ENCODE measurements around the gene TMEM54. TPM values are rescaled to one million over a fixed set of nuclear protein-coding genes. Genes with fewer than 3 reads are reported as not detected.

Gene TMEM54
- total and polyA plus RNA-seq, 2 experiments from 2014 or later = 11.2 to 11.7 TPM

GRCh38 chr1:32863881-32864245 is 37.3 kb downstream of the TMEM54 start:
- peaks cover 1% of the 10 kb centered on the region for H3K27me3 Mint-ChIP-seq (ENCODE audit: insufficient read depth, low read depth, poor library complexity)
- Histone ChIP-seq H3K9me2 (ENCODE audit: insufficient read depth) (no peaks in the 10 kb centered on the region), H3F3A (replicated peaks; ENCODE audit: low read depth) (no peaks in the 10 kb centered on the region), H4K20me1 (replicated peaks; ENCODE audit: insufficient read depth) (0 out of 2 replicates have a peak, but pooled peaks cover 8% of the 10 kb centered on the region), H3K27ac (ENCODE audit: low read depth) (no peak overlapping the region), H3K4me1 (ENCODE audit: insufficient read depth) (no peaks in the 10 kb centered on the region), H3K36me3 (ENCODE audit: insufficient read depth) (no peaks in the 10 kb centered on the region), H3K79me2 (replicated peaks; ENCODE audit: insufficient read depth) (no peaks in the 10 kb centered on the region), H3K4me3 (no peak overlapping the region), H3K4me2 (no peak overlapping the region), H3K27me3 (ENCODE audit: insufficient read depth) (peaks cover 7% of the 10 kb centered on the region), H2AFZ (no peak overlapping the region)
- H3K9me3 Mint-ChIP-seq = no peaks in the 10 kb centered on the region
- H3K4me1 Mint-ChIP-seq = no peaks in the 10 kb centered on the region; the same call in 2 of the 3 replicates
- no peak for ATAC-seq
- H3K4me3 Mint-ChIP-seq = no peak overlapping the region
- no peak for DNase-seq (ENCODE audit: low spot score)
- H3K27ac Mint-ChIP-seq = no peak overlapping the region
- H3K36me3 Mint-ChIP-seq (ENCODE audit: low read depth) = peaks cover 5% of the 10 kb centered on the region; the same call in 2 of the 3 replicates
- TF ChIP-seq ZNF331 (CRISPR knock-in tag; IDR thresholded peaks at IDR 0.05; ENCODE audit: low read depth) = no peak
- no peak for TF ChIP-seq NANOG (IDR thresholded peaks at IDR 0.05; ENCODE audit: borderline replicate concordance)
- no peak for TF ChIP-seq EZH2phosphoT487 (IDR thresholded peaks at IDR 0.05; ENCODE audit: unreplicated experiment)
- no peak for TF ChIP-seq STAT1 (IDR thresholded peaks at IDR 0.05; ENCODE audit: unreplicated experiment)

GRCh38 chr1:32863218-32863880 is 37.8 kb downstream of the TMEM54 start:
- H3K9me3 Mint-ChIP-seq = no peaks in the 10 kb centered on the region
- Histone ChIP-seq H3K4me1 (ENCODE audit: insufficient read depth) (no peaks in the 10 kb centered on the region), H3K27me3 (ENCODE audit: insufficient read depth) (peaks cover 2% of the 10 kb centered on the region), H3K27ac (ENCODE audit: low read depth) (no peak overlapping the region), H3K36me3 (ENCODE audit: insufficient read depth) (no peaks in the 10 kb centered on the region), H3F3A (replicated peaks; ENCODE audit: low read depth) (no peaks in the 10 kb centered on the region), H3K4me3 (no peak overlapping the region), H4K20me1 (replicated peaks; ENCODE audit: insufficient read depth) (peaks cover 12% of the 10 kb centered on the region; the same call in 1 of the 2 replicates), H3K4me2 (no peak overlapping the region), H2AFZ (no peak overlapping the region), H3K9me2 (ENCODE audit: insufficient read depth) (no peaks in the 10 kb centered on the region), H3K79me2 (replicated peaks; ENCODE audit: insufficient read depth) (no peaks in the 10 kb centered on the region)
- TF ChIP-seq CTCF (conservative IDR thresholded peaks at IDR 0.05; ENCODE audit: low read depth in 2 of 2) (no peak), ZNF114 (CRISPR knock-in tag; IDR thresholded peaks at IDR 0.05) (no peak), CREB1 (CRISPR knock-in tag; IDR thresholded peaks at IDR 0.05; ENCODE audit: low read depth) (no peak)
- ATAC-seq (no peak), DNase-seq (ENCODE audit: low spot score) (no peak)
- H3K27me3 Mint-ChIP-seq (ENCODE audit: insufficient read depth, low read depth, poor library complexity) = no peaks in the 10 kb centered on the region
- no peak overlapping the region for H3K4me3 Mint-ChIP-seq
- H3K4me1 Mint-ChIP-seq = no peaks in the 10 kb centered on the region; the same call in 2 of the 3 replicates
- peaks cover 5% of the 10 kb centered on the region; the same call in 2 of the 3 replicates for H3K36me3 Mint-ChIP-seq (ENCODE audit: low read depth)
- H3K27ac Mint-ChIP-seq = no peak overlapping the region
